SK-N-DZ (cell line): ENCODE data around the gene CASP10.
"Not testable (repeated sequence)": the region's sequence is repeated elsewhere in the genome, so short reads cannot be mapped to it uniquely, and the experiment has no call there.

ENCODE experiments used
- DNase-seq: peaks from one replicate; pipeline ENCODE4 v3.0.0-alpha.2; 2015; ENCODE audit warnings: low spot score

The CASP10 gene

DNA sequence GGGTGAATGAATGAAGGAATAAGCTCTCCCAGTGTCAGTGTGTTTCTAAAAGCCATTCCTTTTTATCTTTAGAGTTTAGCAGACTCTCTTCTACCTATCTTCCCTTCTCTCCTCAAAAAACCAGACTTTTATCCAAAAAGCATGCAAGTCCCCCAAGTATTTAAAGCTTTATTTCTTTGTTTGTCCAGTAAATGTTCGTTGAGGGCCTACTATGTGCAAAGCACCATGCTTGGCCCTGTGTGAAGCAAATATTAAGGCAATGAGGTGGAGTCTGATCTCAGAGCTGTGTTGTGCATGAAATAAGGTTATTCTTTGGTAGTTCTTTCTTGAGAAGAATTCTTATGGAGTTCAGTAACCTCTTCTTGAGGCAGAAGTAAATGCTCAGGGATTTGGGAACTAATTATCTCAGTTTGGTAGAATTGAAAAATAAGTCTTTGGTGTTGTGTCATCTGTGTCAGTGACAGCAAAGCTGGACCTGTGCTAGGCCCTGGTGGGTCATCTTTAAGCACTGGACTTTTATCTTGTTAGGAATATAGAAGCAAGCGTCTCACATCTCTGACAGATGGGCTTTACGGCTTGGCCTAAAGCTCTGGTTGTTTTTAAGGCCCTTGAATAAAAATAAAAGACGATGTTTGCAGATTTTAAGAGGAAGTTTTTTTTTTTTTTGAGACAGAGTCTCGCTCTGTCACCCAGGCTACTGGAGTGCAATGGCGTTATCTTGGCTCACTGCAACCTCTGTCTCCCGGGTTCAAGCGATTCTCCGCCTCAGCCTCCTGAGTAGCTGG lies 28.1 kb upstream of the CASP10 start:
- DNase-seq, result no peak

GRCh38 chr2:201156036-201156435 lies 26.9 kb upstream of the CASP10 start:
- DNase-seq, result no peak

DNA sequence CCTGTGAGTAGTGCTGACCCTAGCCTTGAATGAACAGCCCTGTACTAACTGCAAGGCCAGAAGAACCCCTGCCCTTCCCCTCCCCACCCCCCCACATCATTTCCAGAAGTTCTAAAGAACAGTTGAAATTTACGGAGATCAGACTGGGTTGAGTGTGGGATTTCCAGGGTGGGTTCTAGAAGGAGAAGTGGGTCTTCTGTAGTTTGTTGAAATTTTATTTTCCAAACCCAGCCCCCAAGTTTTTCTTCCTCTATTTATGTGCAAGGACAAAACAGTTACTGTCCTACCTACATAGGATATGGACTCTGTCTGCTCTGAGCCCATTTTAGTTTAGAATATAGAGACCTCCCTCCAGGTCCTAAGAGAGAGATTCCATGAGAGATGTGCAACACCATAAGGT lies 26.3 kb upstream of the CASP10 start:
- DNase-seq, result no peak

- DNase-seq, result no peak
Measured at GRCh38 chr2:201157694-201158093, 25.2 kb upstream of the CASP10 start.

GRCh38 chr2:201158111-201158929 lies 24.6 kb upstream of the CASP10 start:
- DNase-seq, result peak; percentile 84

GRCh38 chr2:201164166-201164565 lies 18.8 kb upstream of the CASP10 start:
- DNase-seq, result no peak

- DNase-seq, result no peak
Measured at GRCh38 chr2:201167546-201167945, 15.4 kb upstream of the CASP10 start.

- DNase-seq, result not testable (repeated sequence)
Measured at GRCh38 chr2:201168496-201168895, 14.4 kb upstream of the CASP10 start.

DNA sequence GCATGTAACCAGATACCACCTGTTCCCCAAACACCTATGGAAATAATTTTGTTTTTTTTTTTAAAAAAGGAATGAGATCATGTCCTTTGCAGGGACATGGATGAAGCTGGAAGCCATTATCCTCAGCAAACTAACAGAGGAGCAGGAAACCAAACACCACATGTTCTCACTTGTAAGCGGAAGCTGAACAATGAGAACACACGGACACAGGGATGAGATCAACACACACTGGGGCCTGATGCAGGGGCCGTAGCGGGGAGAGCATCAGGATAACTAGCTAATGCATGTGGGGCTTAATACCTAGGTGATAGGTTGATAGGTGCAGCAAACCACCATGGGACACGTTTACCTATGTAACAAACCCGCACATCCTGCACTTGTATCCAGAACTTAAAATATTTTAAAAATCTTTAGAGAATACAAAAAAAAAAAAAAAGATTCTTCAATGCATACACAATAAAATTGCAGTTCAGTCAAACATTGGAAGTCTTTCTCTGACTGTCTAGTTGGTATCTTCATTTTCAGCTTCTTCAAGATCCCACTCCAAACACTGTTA lies 11.6 kb upstream of the CASP10 start:
- no peak for DNase-seq

GRCh38 chr2:201172279-201172678 lies 10.7 kb upstream of the CASP10 start:
- no peak for DNase-seq

DNA sequence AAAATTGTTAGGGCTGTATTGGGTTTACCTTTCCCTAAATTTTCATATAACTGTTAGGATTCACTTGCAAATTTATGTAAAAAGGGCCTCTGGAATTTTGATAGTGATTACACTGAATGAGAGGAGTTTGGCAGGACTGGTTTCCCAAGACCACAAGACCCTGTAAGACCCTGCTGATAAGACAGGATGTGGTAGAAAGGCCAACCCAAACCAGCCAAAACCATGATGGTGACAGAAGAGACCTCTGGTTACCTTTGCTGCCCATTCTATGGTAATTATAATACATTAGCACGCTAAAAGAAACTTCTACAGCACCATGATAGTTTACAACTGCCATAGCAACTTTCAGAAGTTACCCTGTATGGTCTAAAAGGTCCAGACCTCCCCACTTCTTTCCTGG lies 8.3 kb upstream of the CASP10 start:
- DNase-seq, result no peak

DNA sequence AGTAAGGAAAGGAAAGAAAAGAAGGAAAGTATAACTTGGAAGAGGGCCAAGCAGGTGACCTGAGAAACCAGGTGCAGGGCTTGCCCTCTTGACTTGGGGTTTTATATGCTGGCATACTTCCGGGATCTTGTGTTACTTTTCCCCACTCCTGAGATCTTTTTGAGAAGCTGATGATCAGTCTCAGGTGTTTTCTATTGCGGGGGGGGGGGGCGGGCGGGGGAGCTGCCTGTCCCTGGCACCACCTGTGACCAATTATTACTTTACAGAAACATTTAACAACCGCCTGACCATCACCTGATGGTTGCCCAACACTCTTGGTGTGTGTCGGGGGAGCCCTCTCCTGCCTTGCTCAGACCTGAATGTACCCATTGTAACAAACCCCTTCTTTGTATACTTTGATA lies 6.9 kb upstream of the CASP10 start:
- no peak for DNase-seq

- no peak for DNase-seq
Measured at GRCh38 chr2:201180010-201180409, 2.9 kb upstream of the CASP10 start.

DNA sequence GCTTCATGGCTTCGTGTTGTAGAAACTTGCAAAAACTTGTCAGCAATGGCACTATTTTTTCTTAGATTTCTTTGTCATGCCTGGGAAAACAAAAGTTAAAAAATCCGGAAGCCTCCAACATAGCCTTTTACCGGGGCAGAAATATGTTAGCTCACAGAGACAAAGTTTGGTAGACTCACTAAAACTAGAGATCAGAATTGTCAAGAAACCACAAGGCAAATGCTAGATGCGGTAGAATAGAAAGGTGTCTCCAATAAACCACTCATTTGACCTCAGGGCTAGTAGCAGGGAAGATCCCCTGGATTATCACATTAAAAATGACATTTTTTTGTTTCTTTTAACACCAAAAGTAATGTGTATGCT lies 405 bp downstream of the CASP10 start:
- no peak for DNase-seq

DNA sequence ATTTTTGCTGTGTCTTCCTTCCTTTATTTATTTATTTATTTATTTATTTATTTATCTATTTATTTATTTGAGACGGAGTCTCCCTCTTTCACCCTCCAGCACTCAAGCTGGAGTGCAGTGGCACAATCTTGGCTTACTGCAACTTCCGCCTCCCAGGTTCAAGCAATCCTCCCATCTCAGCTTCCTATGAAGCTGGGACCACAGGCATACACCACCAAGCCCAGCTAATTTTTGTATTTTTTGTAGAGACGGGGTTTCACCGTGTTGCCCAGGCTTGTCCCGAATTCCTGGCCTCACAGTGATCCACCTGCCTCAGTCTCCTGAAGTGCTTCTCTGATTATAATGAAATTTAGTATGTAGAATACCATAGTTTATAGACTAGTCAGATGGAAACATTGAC lies 894 bp downstream of the CASP10 start:
- not testable (repeated sequence) for DNase-seq

GRCh38 chr2:201184248-201184647 lies 1.3 kb downstream of the CASP10 start:
- DNase-seq, result not testable (repeated sequence)

DNA sequence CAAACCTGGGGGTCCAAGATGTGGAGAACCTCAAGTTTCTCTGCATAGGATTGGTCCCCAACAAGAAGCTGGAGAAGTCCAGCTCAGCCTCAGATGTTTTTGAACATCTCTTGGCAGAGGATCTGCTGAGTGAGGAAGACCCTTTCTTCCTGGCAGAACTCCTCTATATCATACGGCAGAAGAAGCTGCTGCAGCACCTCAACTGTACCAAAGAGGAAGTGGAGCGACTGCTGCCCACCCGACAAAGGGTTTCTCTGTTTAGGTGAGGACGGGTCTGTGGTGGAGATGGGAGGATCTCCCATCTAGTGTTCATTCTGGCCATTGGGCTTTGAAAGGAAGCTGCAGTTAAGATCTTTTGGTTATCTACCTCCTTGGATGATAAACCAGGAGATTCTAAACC lies 2.9 kb downstream of the CASP10 start:
- no peak for DNase-seq

GRCh38 chr2:201186982-201187381 lies 4.0 kb downstream of the CASP10 start:
- no peak for DNase-seq

GRCh38 chr2:201188449-201188848 lies 5.5 kb downstream of the CASP10 start:
- DNase-seq, result no peak

DNA sequence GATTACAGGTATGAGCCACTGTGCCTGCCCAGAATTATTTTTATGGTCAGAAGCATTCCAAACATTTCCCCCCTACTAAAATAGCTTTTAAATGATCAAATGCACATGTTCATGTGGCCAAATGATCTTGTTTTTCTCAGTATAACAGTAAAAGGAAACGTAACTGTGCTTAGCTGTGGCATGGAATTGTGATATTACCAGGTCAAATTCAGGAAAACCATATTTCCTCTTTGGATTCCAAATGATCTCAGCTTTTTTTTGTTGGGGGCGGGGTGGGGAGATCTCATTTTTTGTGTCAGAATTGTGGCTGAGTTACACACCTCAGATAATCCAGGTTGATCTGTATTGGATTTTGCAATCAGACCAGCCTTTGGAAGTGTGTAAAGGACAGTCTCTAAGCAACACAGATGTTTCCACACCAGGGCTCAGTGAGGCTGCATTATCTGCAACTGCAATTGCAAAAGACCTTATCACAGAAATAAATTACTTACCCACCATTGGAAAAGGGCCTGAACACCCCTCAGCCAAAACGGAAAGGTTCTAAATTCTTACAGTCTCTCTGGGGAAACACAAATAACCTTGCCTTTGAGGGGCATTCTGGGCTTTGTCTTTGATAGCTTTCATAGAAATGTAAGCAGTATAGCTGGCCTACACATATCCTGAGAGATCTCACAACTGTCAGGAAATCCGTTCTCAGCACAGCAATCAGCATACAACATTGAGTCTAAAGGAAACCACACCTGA lies 8.4 kb downstream of the CASP10 start:
- no peak for DNase-seq

DNA sequence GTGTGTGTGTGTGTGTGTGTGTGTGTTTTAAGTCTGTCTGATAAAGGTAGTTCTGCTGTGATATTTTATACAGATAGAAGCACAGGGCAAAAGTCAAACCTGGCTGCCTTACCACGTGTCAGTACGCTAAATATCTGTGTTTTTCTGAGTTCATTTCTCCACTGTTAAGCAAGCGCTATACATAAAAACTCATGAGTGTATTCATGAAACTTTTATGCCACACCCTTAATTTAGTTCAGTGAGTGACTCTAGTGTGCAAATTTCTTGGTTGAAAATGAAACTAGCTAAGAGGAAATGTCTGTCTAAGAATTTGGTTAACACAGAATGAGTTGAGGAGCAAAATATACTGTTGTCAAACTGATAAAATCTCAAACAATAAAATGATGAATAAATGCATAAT lies 11.2 kb downstream of the CASP10 start:
- no peak for DNase-seq

DNA sequence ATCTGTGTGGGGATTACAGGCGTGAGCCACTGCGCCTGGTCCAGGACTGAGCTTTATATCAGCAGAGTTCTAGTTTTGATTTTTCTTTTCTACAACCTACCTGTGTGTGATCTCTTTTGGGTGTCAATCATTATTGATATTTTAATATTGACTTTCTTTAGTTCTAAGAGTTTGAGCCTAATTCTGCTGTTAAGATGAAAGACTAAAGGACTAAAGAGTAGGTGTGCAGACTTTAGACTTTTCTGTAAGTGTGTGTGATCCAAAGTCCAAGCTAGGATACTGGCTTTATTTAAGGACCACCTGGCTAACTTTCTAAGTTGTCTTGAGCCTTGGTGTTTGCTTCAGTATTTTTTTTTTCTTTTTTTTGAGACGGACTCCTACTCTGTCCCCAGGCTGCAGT lies 12.4 kb downstream of the CASP10 start:
- no peak for DNase-seq
